HG03571 (cell line): ENCODE measurements around the gene TEAD4.

Experiments
- ATAC-seq: cut with Tn5 transposase; IDR thresholded peaks from one replicate; pipeline ENCODE4 v1.9.1; 2021; ENCODE audit not compliant: unreplicated experiment

The TEAD4 gene

GRCh38 chr12:3078086-3078820 lies 119.1 kb downstream of the TEAD4 start:
- ATAC-seq = no peak

- no peak for ATAC-seq
Observed at GRCh38 chr12:3081091-3081490, 121.9 kb downstream of the TEAD4 start.

- no peak for ATAC-seq
Observed at GRCh38 chr12:3081886-3082285, 122.7 kb downstream of the TEAD4 start.

GRCh38 chr12:3083241-3083920 lies 124.2 kb downstream of the TEAD4 start:
- ATAC-seq = no peak

- ATAC-seq = no peak
Observed at GRCh38 chr12:3083921-3084347, 124.7 kb downstream of the TEAD4 start.

- ATAC-seq = no peak
Observed at GRCh38 chr12:3084742-3085141, 125.5 kb downstream of the TEAD4 start.

GRCh38 chr12:3085341-3086139 lies 126.3 kb downstream of the TEAD4 start:
- ATAC-seq = no peak

- no peak for ATAC-seq
Observed at GRCh38 chr12:3086211-3086610, 127.0 kb downstream of the TEAD4 start.

GRCh38 chr12:3086729-3087323 lies 127.6 kb downstream of the TEAD4 start:
- no peak for ATAC-seq

GRCh38 chr12:3087758-3088650 lies 128.8 kb downstream of the TEAD4 start:
- ATAC-seq = no peak

- no peak for ATAC-seq
Observed at GRCh38 chr12:3089588-3089987, 130.4 kb downstream of the TEAD4 start.
